DOHH2 (cell line): Measurements from ENCODE around the gene LCOR.

Experiments
- EZH2phosphoT487 ChIP-seq: fragments of 200-600 bp; sonication (generic); IDR thresholded peaks from 2 replicates; pipeline ENCODE4 v1.6.1; 2017; ENCODE audit warnings: borderline replicate concordance, mild to moderate bottlenecking, antibody characterized with exemption, low read length, moderate library complexity, mixed read lengths
- TF ChIP-seq, protein P1 (sequence below): fragments of 200-600 bp; sonication (generic); IDR thresholded peaks from one replicate; pipeline ENCODE4 v1.5.1; 2014; ENCODE audit warnings: antibody characterized with exemption, mild to moderate bottlenecking, low read depth, low read length; ENCODE audit not compliant: poor library complexity, severe bottlenecking

DNA sequence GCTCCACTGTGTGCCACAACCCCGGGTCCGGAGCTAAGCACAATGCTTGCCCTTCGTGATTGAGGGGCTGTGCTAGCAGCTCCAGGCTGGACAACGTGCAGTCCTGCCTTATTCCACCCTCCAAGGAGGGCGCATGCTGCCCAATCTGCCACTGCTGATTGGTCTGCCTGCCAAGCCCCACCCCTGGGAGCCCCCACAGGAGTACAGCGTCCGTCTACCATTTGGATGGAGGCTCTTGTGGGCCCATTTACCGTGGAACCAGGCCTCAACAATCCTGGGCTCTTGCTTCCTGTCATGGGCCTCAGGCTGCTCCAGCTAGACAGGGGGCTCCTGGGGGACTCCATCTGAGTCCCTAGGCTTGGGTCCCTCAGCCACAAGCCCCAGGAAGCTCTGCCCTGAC is 180.4 kb downstream of the LCOR start:
- TF ChIP-seq, protein P1, sequence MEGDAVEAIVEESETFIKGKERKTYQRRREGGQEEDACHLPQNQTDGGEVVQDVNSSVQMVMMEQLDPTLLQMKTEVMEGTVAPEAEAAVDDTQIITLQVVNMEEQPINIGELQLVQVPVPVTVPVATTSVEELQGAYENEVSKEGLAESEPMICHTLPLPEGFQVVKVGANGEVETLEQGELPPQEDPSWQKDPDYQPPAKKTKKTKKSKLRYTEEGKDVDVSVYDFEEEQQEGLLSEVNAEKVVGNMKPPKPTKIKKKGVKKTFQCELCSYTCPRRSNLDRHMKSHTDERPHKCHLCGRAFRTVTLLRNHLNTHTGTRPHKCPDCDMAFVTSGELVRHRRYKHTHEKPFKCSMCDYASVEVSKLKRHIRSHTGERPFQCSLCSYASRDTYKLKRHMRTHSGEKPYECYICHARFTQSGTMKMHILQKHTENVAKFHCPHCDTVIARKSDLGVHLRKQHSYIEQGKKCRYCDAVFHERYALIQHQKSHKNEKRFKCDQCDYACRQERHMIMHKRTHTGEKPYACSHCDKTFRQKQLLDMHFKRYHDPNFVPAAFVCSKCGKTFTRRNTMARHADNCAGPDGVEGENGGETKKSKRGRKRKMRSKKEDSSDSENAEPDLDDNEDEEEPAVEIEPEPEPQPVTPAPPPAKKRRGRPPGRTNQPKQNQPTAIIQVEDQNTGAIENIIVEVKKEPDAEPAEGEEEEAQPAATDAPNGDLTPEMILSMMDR = no peak
- TF ChIP-seq EZH2phosphoT487 = no peak
